HAP-1 (cell line): Measurements from ENCODE around the gene CEACAM1.
"Not testable (repeated sequence)": the region's sequence is repeated elsewhere in the genome, so short reads cannot be mapped to it uniquely, and the experiment has no call there.

Experiments used
- DNase-seq, 2 experiments: peaks; one replicate each; pipeline ENCODE4 v3.0.0-alpha.2; 2016 to 2020; ENCODE audit warnings: low spot score in 2 of 2
- H3K27me3 ChIP-seq: fragments of 250-450 bp; sonication (Bioruptor Pico); 2 replicates; pipeline ENCODE4 v1.5.1; 2020; ENCODE audit warnings: low read depth, mild to moderate bottlenecking, moderate library complexity
- H3K36me3 ChIP-seq: fragments of 250-450 bp; sonication (Bioruptor Pico); replicated peaks from 2 replicates; pipeline ENCODE4 v1.5.1; 2020; ENCODE audit warnings: mild to moderate bottlenecking
- H3K4me1 ChIP-seq: fragments of 250-450 bp; sonication (Bioruptor Pico); 2 replicates; pipeline ENCODE4 v1.5.1; 2020; ENCODE audit warnings: mild to moderate bottlenecking
- H3K4me3 ChIP-seq: fragments of 250-450 bp; sonication (Bioruptor Pico); 2 replicates; pipeline ENCODE4 v1.5.1; 2020; ENCODE audit warnings: mild to moderate bottlenecking, moderate library complexity
- H3K9me3 ChIP-seq: fragments of 250-450 bp; sonication (Bioruptor Pico); 2 replicates; pipeline ENCODE4 v1.5.1; 2020; ENCODE audit warnings: mild to moderate bottlenecking, moderate library complexity
- in situ Hi-C: fragments of 300-500 bp; cut with MboI; formaldehyde crosslinking; loops from 3 replicates; pipeline ENCODE4 v1.14.3; 2020; ENCODE audit warnings: low sequenced_read_pairs, inconsistent platforms, mixed read lengths

Gene CEACAM1

DNA sequence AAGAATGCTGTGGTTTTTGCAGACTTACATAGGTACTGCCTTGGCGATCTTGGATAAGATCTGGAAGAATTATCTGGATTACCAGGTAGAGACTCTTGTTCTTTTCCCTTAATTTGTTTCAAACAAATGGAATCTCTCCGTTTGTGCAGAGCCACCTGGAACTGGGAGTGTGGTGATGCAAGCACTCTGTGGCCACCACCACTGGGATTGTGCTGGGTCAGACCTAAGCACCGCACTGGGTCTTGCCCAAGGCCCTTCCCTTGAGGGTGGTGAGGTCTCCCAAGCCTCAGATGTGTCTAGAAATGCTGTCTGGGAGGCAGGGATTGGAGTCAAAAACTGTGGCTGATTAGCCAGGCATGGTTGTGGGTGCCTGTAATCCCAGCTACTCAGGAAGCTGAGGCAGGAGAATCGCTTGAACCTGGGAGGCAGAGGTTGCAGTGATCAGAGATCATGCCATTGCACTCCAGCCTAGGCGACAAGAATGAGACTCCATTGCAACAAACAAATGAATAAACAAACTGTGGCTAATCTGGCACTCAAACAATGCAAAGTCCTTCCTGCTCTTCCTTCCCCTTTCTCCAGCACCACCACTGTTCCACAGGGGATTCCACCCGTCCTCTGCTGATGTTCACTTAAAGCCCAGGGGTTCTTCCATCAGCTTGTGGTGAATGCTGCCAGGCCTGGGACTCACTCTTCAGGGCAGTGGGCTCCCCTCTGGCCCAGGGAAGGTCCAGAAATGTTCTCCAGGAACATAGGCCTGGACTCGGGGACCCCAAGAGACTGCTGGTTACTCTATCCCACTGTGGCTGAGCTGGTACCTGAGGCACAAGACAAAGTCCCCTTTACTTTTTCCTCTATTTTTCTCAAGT lies 10.8 kb upstream of the CEACAM1 start:
- no peak for DNase-seq
- Histone ChIP-seq H3K27me3 (no peaks in the 10 kb centered on the region), H3K36me3 (no peaks in the 10 kb centered on the region), H3K4me1 (peaks cover 21% of the 10 kb centered on the region), H3K9me3 (no peaks in the 10 kb centered on the region), H3K4me3 (no peak overlapping the region)
- in situ Hi-C loops: no loop called here

DNA sequence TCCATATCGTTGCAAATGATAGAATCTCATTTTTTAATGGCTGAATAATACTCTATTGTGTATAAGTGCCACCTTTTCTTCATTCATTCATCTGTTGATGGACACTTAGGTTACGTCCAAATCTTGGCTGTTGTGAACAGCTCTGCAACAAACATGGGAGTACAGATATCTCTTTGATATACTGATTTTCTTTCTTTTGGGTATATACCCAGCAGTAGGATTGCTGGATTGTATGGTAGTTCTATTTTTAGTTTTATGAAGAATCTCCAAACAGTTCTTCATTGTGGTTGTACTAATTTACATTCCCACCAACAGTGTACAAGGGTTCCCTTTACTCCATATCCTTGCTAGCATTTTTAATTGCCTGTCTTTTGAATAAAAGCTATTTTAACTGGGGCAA lies 7.0 kb upstream of the CEACAM1 start:
- H3K4me3 ChIP-seq, H3K9me3 ChIP-seq, in situ Hi-C loops, H3K36me3 ChIP-seq, H3K27me3 ChIP-seq: not testable (repeated sequence)
- DNase-seq: peak in 1 of 2 experiments; percentile 22
- peaks cover 24% of the 10 kb centered on the region for H3K4me1 ChIP-seq

DNA sequence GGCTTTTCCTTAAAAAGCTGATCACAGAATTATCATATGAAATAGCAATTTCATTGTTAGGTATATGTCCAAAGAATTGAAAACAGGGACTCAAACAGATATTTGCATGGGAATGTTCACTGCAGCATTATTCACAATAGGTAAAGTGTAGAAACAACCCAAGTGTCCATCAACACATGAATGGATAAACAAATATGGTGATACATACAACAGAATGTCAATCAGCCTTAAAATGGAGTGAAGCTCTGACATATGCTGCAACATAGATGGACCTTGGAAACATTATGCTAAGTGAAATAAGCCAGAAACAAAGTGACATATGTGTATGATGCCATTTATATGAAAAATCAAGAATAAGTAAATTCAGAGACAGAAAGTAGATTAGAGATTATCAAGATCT lies 6.1 kb upstream of the CEACAM1 start:
- Histone ChIP-seq H3K27me3 (no peaks in the 10 kb centered on the region), H3K4me3 (no peak overlapping the region), H3K4me1 (peaks cover 24% of the 10 kb centered on the region), H3K9me3 (no peaks in the 10 kb centered on the region), H3K36me3 (no peaks in the 10 kb centered on the region)
- in situ Hi-C loops: no loop called here
- DNase-seq: peak in 1 of 2 experiments; percentile 67

DNA sequence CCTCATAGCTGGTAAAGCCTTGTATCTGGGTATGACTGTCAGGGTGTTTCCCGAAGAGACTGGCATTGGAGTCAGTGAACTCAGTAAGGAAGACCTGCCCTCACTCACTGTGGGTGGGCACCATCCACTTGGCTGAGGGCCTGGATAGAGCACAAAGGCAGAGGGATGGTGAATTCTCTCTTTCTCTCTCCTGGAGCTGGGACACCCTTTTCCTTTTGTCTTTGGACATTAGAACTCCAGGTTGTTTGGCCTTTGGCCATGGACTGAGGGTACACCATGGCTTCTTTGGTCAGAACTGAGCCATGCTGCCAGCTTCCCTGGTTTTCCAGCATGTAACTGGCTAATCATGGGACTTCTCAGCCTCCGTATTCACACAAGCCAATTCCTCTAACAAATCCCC lies 4.6 kb upstream of the CEACAM1 start:
- no peaks in the 10 kb centered on the region for H3K36me3 ChIP-seq
- peaks cover 27% of the 10 kb centered on the region for H3K4me1 ChIP-seq
- DNase-seq: no peak
- in situ Hi-C loops: no loop called here
- no peaks in the 10 kb centered on the region for H3K9me3 ChIP-seq
- no peak overlapping the region for H3K4me3 ChIP-seq
- no peaks in the 10 kb centered on the region for H3K27me3 ChIP-seq

DNA sequence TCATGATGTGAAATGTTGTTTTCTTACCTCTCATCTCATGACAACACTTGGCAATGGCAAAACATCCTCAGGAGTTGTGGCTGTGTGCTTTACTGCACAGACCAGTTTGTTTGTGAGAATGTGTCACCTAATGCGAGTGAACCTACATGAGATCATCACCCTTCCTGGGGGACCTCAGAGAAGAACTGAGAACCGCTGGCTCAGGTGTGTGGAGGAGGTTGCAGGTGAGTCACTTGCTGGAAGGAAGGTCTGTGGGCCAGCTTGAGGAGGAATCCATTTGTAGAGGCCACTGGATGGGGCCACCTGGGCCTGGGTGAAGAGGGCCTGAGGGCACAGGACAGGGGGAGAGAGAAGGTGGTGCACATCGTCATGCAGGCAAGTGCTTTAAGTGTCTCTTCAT lies 3.0 kb upstream of the CEACAM1 start:
- Histone ChIP-seq H3K27me3 (no peaks in the 10 kb centered on the region), H3K9me3 (no peaks in the 10 kb centered on the region), H3K36me3 (no peaks in the 10 kb centered on the region), H3K4me3 (no peak overlapping the region), H3K4me1 (peaks cover 26% of the 10 kb centered on the region)
- no peak for DNase-seq
- in situ Hi-C loops: no loop called here

DNA sequence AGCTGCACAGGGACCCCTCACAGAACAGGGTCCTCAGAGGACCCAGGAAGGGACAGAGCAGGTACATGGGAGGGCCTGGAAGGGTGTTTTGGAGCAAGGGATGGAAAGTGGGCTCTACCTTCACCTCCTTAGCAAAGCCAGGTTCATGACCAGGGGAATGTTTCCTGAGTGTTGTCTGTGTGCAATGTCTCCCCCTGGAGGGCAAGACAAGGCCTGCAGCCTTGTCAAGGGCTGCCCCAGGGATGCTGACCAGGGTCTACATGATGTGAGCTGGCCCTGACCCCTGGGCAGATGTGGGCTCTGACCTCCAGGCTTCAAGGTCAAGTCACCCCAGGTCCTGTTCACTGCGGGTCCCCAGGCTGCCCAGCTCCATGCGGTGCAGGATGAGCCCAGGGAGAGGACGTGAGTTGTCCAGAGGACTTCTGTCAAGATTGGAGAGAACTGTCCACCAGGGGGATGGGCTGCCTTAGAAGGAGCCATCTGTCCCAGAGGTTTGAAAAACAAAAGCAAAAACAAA lies 1.0 kb upstream of the CEACAM1 start:
- in situ Hi-C loops: loop anchor here (5.0 kb wide), 1 partner anchor 77 kb away; no protein-coding TSS in a partner anchor
- H3K36me3 ChIP-seq: no peaks in the 10 kb centered on the region
- H3K9me3 ChIP-seq: no peaks in the 10 kb centered on the region
- H3K27me3 ChIP-seq: no peaks in the 10 kb centered on the region
- peak; percentile 40 to 82 for DNase-seq
- peaks cover 8% of the 10 kb centered on the region for H3K4me1 ChIP-seq
- H3K4me3 ChIP-seq: no peak overlapping the region

DNA sequence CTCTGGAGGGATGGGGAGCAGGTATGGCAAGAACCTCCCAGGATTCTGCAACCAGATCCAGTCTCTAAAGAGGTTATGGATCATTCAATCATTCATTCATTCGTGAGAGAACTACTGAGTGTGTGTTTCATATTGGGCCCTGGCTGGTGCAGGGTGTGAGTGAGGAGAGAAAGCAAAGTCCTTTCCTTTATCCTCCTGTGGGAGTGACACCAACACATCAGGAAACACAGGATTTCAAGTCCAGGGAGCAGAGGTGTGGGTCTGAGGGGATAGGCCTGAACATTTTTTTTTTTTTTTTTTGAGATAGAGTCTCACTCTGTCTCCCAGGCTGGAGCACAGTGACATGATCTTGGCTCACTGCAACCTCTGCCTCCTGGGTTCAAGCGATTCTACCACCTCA lies 3.3 kb downstream of the CEACAM1 start:
- Histone ChIP-seq H3K4me3 (no peak overlapping the region), H3K27me3 (no peaks in the 10 kb centered on the region), H3K36me3 (no peaks in the 10 kb centered on the region), H3K4me1 (peaks cover 3% of the 10 kb centered on the region; the same call in 1 of the 2 replicates), H3K9me3 (no peaks in the 10 kb centered on the region)
- DNase-seq: no peak
- in situ Hi-C loops: loop anchor here (5.0 kb wide), 1 partner anchor 73 kb away; no protein-coding TSS in a partner anchor

DNA sequence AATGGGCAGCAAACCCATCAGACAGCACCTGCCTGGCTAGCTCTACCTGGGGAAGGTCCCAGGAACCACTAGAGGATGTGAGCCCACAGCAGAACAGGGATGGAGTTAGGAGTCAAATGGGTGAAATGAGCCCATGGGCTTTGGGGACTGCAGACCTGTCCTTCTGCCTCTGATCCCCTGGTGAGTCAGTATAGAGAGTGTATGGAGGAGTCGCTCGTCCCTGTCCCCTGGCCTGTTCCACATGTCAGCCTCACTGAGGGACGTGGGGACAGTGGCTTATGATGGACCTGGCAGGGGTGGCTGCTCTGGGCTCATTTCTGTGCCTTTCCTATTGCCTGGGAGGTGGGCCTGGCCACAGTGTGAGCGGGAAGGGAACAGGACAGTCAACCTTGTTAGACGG lies 4.0 kb downstream of the CEACAM1 start:
- peaks cover 3% of the 10 kb centered on the region; the same call in 1 of the 2 replicates for H3K4me1 ChIP-seq
- H3K36me3 ChIP-seq: no peaks in the 10 kb centered on the region
- DNase-seq: no peak
- H3K9me3 ChIP-seq: no peaks in the 10 kb centered on the region
- in situ Hi-C loops: no loop called here
- no peaks in the 10 kb centered on the region for H3K27me3 ChIP-seq
- H3K4me3 ChIP-seq: no peak overlapping the region

DNA sequence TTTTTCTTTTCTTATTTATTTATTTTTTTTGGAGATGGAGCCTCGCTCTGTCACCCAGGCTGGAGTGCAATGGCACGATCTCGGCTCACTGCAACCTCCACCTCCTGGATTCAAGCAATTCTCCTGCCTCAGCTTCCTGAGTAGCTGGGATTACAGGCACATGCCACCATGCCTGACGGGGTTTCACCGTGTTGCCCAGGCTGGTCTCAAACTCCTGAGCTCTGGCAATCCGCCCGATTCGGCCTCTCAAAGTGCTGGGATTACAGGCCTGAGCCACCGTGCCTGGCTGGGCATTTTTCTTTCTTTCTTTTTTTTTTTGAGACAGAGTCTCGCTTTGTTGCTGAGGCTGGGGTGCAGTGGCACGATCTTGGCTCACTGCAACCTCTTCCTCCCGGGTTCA lies 6.0 kb downstream of the CEACAM1 start:
- H3K27me3 ChIP-seq, DNase-seq, in situ Hi-C loops, H3K4me3 ChIP-seq, H3K9me3 ChIP-seq, H3K4me1 ChIP-seq, H3K36me3 ChIP-seq: not testable (repeated sequence)

DNA sequence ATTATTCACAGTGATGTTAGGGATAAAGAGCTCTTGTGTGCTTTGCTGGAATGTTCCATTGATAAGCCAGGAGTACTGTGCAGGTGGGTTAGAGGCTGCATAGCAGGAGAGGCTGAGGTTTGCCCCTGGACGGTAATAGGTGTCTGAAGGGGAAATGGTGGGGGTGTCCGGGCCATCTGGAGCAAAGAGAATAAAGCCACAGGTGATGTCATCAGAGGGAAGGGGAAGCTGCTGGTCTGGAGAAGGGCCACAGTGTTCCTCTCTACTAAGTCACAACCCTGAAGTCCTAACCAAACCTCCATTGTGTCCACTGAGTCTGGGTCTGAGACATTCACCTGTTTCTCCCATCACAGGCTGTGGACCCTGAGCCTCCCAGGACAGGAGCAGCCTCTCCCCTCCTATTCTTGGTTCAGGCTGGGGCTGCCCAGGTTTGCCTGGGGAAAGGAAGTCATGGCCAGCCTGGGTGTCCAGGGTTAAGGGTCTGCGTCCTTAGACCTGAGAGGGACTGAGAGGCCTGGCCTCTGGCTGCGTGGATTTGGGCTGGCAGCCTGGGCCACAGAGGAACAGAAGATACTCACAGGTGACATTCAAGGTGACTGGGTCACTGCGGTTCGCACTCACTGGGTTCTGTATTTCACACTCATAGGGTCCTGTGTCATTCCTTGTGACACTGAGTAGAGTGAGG lies 6.8 kb downstream of the CEACAM1 start:
- Histone ChIP-seq H3K4me3 (no peak overlapping the region), H3K27me3 (no peaks in the 10 kb centered on the region), H3K36me3 (no peaks in the 10 kb centered on the region), H3K9me3 (no peaks in the 10 kb centered on the region), H3K4me1 (no peaks in the 10 kb centered on the region)
- DNase-seq: no peak
- in situ Hi-C loops: no loop called here

DNA sequence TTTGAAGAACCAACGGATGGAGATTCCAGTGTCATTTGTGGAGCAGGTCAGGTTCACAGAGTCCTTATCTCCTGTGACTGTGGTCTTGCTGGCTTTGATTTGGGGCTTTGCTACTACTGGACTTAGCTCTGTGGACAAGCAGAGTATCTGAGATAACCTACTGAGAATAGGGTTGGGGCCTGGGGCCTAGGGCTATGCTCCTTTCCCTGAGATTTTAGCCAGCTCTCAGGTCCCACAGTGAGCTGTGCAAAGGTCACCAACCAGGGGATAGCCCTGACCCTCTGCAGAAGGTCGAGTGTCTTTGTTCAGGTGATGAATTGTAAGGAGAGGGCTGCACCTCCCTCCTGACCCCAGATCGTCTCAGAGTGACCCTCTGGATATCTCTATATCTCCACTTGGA lies 9.2 kb downstream of the CEACAM1 start:
- in situ Hi-C loops: no loop called here
- no peak for DNase-seq
- H3K36me3 ChIP-seq: no peaks in the 10 kb centered on the region
- H3K9me3 ChIP-seq: no peaks in the 10 kb centered on the region
- no peaks in the 10 kb centered on the region for H3K4me1 ChIP-seq
- no peaks in the 10 kb centered on the region for H3K27me3 ChIP-seq
- H3K4me3 ChIP-seq: no peak overlapping the region

DNA sequence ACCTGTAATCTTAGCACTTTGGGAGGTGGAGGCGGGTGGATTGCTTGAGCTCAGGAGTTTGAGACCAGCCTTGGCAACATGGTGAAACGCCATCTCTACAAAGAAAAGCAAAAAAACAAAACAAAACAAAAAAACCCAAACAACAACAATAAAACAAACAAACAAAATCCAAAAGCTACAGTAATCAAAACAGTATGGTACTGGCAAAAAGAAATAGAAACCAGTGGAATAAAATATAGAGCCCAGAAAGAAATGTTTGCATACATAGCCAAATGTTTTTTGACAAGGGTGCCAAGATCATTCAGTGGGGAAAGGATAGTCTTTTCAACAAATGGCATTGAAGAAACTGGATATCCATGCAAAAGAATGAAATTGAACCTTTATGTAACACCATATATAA lies 11.5 kb downstream of the CEACAM1 start:
- in situ Hi-C loops: no loop called here
- H3K27me3 ChIP-seq: no peaks in the 10 kb centered on the region
- H3K9me3 ChIP-seq: no peaks in the 10 kb centered on the region
- no peak for DNase-seq
- no peaks in the 10 kb centered on the region for H3K4me1 ChIP-seq
- no peak overlapping the region for H3K4me3 ChIP-seq
- no peaks in the 10 kb centered on the region for H3K36me3 ChIP-seq

DNA sequence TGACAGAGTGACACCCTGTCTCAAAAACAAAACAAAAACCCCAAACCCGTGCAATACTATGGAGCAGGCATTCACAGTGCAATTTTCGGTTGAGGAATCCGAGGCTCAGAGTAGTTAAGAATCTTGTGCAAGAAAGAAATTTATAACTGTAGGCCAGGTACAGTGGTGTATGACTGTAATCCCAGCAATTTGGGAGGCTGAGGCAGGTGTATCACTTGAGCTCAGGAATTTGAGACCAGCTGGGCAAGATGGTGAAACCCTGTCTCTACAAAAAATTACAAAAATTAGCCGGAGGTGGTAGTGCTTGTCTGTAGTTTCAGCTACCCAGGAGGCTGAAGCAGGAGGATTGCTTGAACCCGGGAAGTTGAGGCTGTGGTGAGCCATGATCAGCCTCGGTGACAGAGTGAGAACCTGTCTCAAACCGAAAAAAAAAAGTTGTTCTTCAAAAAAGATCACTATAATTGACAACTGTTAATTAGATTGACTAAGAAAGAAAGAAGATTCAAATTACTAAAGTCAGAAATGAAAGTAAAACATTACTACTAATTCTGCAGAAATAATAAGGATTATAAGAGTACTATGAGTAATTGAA lies 12.9 kb downstream of the CEACAM1 start:
- Histone ChIP-seq H3K36me3 (no peaks in the 10 kb centered on the region), H3K27me3 (no peaks in the 10 kb centered on the region), H3K9me3 (no peaks in the 10 kb centered on the region), H3K4me3 (no peak overlapping the region), H3K4me1 (no peaks in the 10 kb centered on the region)
- no peak for DNase-seq
- in situ Hi-C loops: no loop called here

DNA sequence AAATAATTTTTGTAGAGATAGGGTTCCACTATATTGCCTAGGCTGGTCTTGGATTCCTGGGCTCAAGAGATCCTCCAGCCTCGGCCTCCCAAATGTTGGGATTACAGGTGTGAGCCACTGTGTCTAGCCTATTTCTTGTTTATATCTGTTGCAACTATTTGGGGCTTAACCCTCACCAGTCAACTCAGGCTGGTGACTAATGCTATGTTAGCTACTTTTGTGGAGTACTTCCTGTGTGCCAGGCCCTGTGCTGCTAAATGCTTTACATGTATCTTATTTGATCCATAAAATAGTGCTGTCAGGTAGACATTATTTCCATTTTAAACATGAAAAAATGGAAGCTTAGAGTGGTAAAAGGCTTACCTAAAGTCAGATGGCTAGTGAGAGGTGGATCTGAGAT lies 13.8 kb downstream of the CEACAM1 start:
- Histone ChIP-seq H3K9me3 (no peaks in the 10 kb centered on the region), H3K27me3 (no peaks in the 10 kb centered on the region), H3K4me1 (no peaks in the 10 kb centered on the region), H3K4me3 (no peak overlapping the region), H3K36me3 (no peaks in the 10 kb centered on the region)
- in situ Hi-C loops: no loop called here
- DNase-seq: no peak
